GM18499 (cell line): Measurements from ENCODE around the gene RHO.

Experiments
- ATAC-seq: cut with Tn5 transposase; IDR thresholded peaks from one replicate; pipeline ENCODE4 v1.9.1; 2021; ENCODE audit warnings: moderate number of reproducible peaks; ENCODE audit not compliant: insufficient read depth, unreplicated experiment

RHO gene

GRCh38 chr3:129518581-129518980, 9.9 kb upstream of the RHO start:
- ATAC-seq: no peak

GRCh38 chr3:129519449-129519848, 9.0 kb upstream of the RHO start:
- ATAC-seq: no peak

GRCh38 chr3:129519896-129520715, 8.3 kb upstream of the RHO start:
- no peak for ATAC-seq

GRCh38 chr3:129520960-129521359, 7.5 kb upstream of the RHO start:
- no peak for ATAC-seq

- no peak for ATAC-seq
Measured at GRCh38 chr3:129521611-129522010, 6.8 kb upstream of the RHO start.

GRCh38 chr3:129522953-129523352, 5.5 kb upstream of the RHO start:
- ATAC-seq: no peak

- no peak for ATAC-seq
Measured at GRCh38 chr3:129524081-129524480, 4.4 kb upstream of the RHO start.

- ATAC-seq: no peak
Measured at GRCh38 chr3:129525341-129525968, 3.0 kb upstream of the RHO start.

GRCh38 chr3:129526121-129526900, 2.1 kb upstream of the RHO start:
- peak; percentile 94 for ATAC-seq

- no peak for ATAC-seq
Measured at GRCh38 chr3:129527262-129527661, 1.2 kb upstream of the RHO start.

GRCh38 chr3:129529436-129530210, 1.2 kb downstream of the RHO start:
- ATAC-seq: no peak

GRCh38 chr3:129530251-129530791, 1.9 kb downstream of the RHO start:
- ATAC-seq: no peak

- ATAC-seq: no peak
Measured at GRCh38 chr3:129530821-129531220, 2.4 kb downstream of the RHO start.

- ATAC-seq: no peak
Measured at GRCh38 chr3:129531699-129532098, 3.3 kb downstream of the RHO start.

- ATAC-seq: no peak
Measured at GRCh38 chr3:129532261-129532660, 3.8 kb downstream of the RHO start.

- ATAC-seq: no peak
Measured at GRCh38 chr3:129533406-129533805, 5.0 kb downstream of the RHO start.

- no peak for ATAC-seq
Measured at GRCh38 chr3:129534428-129535027, 6.1 kb downstream of the RHO start.

- no peak for ATAC-seq
Measured at GRCh38 chr3:129535075-129535474, 6.6 kb downstream of the RHO start.

- no peak for ATAC-seq
Measured at GRCh38 chr3:129536374-129536667, 7.9 kb downstream of the RHO start.

- ATAC-seq: no peak
Measured at GRCh38 chr3:129536804-129537203, 8.4 kb downstream of the RHO start.
